SK-N-MC (cell line): ENCODE results near the gene NOC2L.

Experiments
- FOXP2 ChIP-seq: optimal IDR thresholded peaks from 2 replicates; pipeline ENCODE3; 2011; ENCODE audit warnings: mild to moderate bottlenecking, moderate library complexity; ENCODE audit not compliant: insufficient read depth; ENCODE audit errors: extremely low read length, control extremely low read depth
- POLR2AphosphoS5 ChIP-seq: IDR thresholded peaks from 2 replicates; pipeline ENCODE4 v1.6.1; 2012; ENCODE audit warnings: mild to moderate bottlenecking, low read depth, low read length, borderline replicate concordance

DNA sequence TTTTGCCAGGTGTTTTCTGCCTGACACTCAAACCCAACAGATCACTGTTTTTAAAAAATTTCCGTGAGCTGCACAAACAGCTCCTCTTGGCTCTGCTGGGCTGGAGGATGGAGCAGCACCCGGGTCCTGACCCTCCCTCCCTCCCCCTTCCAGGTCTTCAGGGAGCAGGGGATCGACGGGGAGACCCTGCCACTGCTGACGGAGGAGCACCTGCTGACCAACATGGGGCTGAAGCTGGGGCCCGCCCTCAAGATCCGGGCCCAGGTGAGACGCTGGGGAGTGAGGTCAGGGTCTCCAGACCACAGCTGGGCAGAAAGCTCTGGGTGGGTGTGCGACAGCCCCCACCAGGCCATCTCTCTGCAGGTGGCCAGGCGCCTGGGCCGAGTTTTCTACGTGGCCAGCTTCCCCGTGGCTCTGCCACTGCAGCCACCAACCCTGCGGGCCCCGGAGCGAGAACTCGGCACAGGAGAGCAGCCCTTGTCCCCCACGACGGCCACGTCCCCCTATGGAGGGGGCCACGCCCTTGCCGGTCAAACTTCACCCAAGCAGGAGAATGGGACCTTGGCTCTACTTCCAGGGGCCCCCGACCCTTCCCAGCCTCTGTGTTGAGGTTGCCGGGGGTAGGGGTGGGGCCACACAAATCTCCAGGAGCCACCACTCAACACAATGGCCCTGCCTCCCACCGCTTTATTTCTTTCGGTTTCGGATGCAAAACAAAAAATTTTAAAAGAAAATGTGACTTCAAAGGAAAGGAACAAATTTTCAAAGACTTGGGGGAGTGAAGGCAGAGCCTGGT is 15.3 kb downstream of the NOC2L start:
- peak; percentile 1; the same call in 1 of the 2 replicates for TF ChIP-seq POLR2AphosphoS5
- no peak for TF ChIP-seq FOXP2
